ENCODE data around the gene COG3.

The COG3 gene

GRCh38 chr13:45542391-45542790 lies 77.7 kb downstream of the COG3 start:
- no peak for TF ChIP-seq CTCF (IDR thresholded peaks at IDR 0.05; ENCODE audit: insufficient read depth, low read depth, low read length, missing control alignments)
- no peak overlapping the region for H3K4me3 ChIP-seq (ENCODE audit: low read depth, low read length)
- DNase-seq (ENCODE audit: low read depth): no peak

- H3K4me3 ChIP-seq (ENCODE audit: low read depth, low read length): no peak overlapping the region
- DNase-seq (ENCODE audit: low read depth): no peak
- TF ChIP-seq CTCF (IDR thresholded peaks at IDR 0.05; ENCODE audit: insufficient read depth, low read depth, low read length, missing control alignments): no peak
Measured at GRCh38 chr13:45542878-45543277, 78.1 kb downstream of the COG3 start.

- no peak for TF ChIP-seq CTCF (IDR thresholded peaks at IDR 0.05; ENCODE audit: insufficient read depth, low read depth, low read length, missing control alignments)
- no peak overlapping the region for H3K4me3 ChIP-seq (ENCODE audit: low read depth, low read length)
- DNase-seq (ENCODE audit: low read depth): no peak
Measured at GRCh38 chr13:45544520-45544919, 79.8 kb downstream of the COG3 start.

- no peak for TF ChIP-seq CTCF (IDR thresholded peaks at IDR 0.05; ENCODE audit: insufficient read depth, low read depth, low read length, missing control alignments)
- H3K4me3 ChIP-seq (ENCODE audit: low read depth, low read length): no peak overlapping the region
- DNase-seq (ENCODE audit: low read depth): no peak
Measured at GRCh38 chr13:45545686-45546409, 81.1 kb downstream of the COG3 start.

- no peak for TF ChIP-seq CTCF (IDR thresholded peaks at IDR 0.05; ENCODE audit: insufficient read depth, low read depth, low read length, missing control alignments)
- no peak for DNase-seq (ENCODE audit: low read depth)
- H3K4me3 ChIP-seq (ENCODE audit: low read depth, low read length): no peak overlapping the region
Measured at GRCh38 chr13:45546410-45546765, 81.6 kb downstream of the COG3 start.

GRCh38 chr13:45548281-45548680 lies 83.5 kb downstream of the COG3 start:
- TF ChIP-seq CTCF (IDR thresholded peaks at IDR 0.05; ENCODE audit: insufficient read depth, low read depth, low read length, missing control alignments): no peak
- DNase-seq (ENCODE audit: low read depth): no peak
- no peak overlapping the region for H3K4me3 ChIP-seq (ENCODE audit: low read depth, low read length)

GRCh38 chr13:45554604-45555109 lies 89.9 kb downstream of the COG3 start:
- no peak for TF ChIP-seq CTCF (IDR thresholded peaks at IDR 0.05; ENCODE audit: insufficient read depth, low read depth, low read length, missing control alignments)
- no peak for DNase-seq (ENCODE audit: low read depth)
- no peak overlapping the region for H3K4me3 ChIP-seq (ENCODE audit: low read depth, low read length)
